ENCODE measurements around the gene SOX5. TPM values are rescaled to one million over a fixed set of nuclear protein-coding genes. Genes with fewer than 3 reads are reported as not detected.

Gene SOX5
- polyA plus RNA-seq, 12 donors, result 1.7 to 5.9 (median 2.5) TPM; not detected in 1

DNA sequence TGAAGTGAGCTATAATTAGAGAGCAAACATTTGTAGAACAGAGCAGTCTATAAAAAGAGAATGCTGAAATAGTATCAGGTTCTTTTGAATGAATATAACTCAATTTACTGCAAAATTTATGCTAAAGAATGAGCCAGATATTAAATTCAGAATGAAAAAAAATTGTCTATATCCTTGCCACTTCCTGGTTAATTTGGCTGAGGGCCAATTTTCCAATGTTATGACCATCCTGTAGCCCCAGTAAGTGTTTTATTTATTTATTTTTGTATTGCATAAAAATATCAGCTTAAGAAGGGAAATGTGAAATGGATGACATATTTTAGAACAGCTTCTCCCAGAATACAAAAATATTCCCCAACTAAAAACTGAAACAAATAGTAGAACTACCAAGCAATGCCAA lies 263.4 kb downstream of the SOX5 start:
- DNase-seq, result no peak

DNA sequence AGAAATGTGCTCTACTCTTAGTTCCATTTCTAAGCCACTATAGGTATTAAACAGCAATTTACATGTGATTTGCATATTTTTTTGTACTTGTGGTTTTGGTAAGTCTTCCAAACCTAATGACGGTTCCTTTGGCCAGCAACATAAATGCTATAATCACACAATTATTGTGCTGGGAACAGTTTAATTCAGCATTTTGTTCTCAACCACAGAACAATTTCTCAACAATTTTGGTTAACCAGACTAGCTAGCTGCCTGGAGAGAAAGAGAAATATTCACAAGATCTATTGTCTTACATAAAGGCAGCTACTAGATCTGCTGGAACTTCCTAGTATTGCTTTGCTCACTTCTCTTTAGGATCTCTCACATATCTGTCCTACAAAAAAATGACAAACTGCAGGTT lies 265.3 kb downstream of the SOX5 start:
- no peak for DNase-seq

DNA sequence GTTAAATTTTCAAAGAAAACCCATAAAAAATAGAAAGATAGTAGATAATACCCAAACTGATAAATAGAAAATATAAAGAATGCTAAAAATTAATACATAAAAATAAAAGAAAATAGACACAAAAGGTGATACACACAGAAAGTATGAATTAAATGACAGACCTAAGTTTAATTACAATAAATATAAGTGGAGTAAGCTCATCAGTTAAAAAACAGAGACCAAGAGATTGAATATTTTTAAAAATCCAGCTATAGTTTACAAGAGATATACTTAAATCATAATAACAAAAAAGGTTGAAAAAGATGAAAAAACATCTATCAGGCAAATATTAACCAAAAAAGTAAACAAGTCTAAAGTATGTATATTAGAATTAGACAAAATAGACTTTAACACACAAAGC lies 268.2 kb downstream of the SOX5 start:
- no peak for DNase-seq

DNA sequence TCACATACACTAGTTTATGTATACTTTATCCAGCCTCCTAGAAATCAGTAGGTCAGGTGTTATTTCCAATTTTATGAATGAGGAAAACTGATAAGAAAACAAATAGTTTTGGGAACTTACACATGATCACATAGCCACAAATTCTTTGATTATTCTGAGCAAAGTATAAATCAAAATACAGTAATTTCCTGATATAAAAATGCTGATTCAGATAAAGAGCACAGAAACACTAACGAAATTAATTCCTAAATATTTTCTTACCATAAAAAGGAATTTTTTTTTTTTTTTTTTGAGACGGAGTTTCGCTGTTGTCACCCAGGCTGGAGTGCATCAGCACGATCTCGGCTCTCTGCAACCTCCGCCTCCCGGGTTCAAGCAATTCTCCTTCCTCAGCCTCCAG lies 275.4 kb downstream of the SOX5 start:
- DNase-seq, result no peak

DNA sequence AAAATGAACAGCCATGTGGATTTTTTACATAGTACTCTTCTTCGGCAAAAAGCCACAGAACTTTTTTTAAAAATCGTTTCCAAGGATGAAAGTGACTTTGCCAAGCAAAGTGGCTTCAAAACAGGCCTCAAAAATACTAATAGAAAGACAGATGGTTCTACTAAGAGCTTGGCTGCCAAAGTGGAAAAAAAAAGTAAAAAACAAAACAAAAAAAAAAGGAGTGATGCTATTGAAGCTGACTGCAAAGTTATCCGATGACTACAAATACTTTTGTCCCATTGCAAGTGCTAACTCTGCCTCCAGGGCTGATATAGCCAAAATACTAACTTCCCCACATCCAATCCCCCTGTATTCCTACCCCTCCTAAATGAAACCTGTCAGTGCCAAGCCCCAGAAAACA lies 277.6 kb downstream of the SOX5 start:
- DNase-seq, result peak; percentile 9

DNA sequence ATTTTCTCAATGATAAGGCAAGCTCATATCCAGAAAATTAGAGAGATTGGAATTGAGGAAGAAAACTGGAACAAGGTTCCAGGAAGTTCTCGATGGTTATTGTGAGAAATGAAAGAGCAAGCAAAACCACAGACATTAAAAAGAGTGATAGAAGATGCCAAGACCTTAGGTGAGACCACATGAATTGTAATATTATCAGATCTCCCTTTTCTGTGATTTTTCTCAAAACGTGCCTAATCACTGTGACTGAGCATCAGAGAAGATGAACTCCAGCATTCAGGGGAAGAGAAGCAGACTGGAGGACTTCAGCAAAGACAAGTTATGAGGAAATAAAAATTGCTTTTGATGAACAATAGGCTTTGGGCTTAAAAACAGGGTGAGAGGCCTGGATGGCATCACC lies 278.8 kb downstream of the SOX5 start:
- no peak for DNase-seq

DNA sequence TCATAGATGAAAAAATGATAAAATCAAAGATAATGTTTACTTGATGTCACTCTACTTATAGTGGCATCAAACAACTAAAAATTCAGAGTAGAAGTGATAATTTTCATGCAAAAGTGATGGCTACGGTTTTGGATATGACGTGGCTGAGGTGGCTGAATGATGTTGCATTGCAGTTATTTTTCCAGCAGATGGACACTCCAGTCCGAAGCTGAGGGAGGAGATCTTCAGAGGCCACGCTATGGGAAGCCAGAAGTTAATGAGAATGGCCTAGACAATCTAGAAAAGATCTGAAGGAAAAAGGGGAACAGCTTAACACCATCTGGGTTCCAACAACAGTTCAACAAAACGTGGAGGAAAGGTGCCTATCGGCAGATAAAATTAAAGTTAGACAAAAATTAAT lies 279.8 kb downstream of the SOX5 start:
- no peak for DNase-seq

DNA sequence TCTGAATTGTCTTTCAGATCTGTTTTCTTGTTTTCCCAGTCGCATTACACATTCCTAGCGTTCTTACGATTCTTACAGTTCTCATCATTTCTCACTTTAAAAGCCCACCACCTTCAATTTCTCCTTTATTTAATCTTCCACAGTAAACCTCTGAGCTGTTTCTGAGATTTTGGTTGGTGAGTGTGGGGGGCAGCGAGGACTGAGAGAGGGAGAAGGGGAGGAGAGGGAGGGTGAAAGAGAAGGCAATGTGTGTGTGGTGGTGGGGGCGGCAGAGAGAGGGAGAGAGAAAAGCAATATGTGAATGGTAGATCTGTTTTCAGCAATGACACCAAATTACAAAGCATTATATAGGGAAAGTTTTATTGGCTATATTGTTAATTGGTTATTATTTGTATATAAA lies 282.6 kb downstream of the SOX5 start:
- no peak for DNase-seq

DNA sequence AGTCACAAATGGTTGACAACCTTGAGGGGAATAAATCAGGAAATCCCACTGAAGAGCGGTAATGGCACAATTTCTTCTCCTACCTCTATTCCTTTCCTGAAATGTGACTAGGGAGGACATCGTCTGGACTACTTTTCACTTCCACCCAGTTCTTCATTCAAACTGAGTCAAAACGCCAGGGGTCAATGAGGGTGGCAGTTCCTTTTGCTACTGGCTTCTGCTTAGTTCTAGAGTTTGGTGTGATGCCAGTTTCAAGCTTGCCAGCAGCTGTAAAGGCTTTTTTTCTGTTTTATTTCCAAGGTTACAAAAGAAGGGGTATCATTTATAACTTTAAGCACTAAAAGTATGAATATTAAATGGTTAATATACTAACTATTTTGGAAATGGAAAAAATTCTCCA lies 286.5 kb downstream of the SOX5 start:
- no peak for DNase-seq

DNA sequence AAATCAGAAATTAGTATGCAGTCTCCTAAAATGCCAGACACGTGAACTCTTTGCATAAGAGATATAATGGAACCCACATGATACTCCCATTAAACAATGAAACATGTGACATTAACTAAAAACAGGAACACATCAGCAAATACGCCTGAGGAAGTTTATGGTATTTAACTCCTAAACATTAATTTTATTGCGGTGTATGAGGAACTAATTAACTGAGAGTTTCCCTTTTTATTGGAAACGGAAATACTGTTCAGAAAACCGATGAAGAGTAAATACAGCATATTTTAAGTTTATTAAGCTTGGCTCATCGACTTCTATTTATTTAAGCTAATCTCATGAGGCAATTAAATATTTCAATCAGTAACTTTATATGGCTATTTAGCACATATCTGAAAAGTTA lies 290.3 kb downstream of the SOX5 start:
- no peak for DNase-seq

DNA sequence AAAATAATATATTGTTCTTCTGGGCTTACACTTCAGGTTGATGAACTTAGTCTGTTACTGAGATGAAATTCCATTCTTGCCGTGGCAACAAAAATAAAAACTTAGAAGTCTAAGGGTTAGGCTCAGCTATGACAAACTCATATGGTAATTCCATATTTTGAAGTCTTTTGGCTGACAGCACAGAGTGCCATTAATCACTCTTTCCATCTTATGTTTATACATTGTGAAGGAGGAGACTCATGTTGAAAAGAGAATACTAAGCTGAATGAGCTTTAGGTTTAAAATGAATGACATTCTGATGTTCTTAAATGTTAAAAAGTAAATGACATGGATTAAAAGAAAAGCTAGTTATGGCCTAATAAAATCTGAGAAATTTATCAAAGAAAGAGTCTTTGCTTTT lies 291.9 kb downstream of the SOX5 start:
- no peak for DNase-seq

DNA sequence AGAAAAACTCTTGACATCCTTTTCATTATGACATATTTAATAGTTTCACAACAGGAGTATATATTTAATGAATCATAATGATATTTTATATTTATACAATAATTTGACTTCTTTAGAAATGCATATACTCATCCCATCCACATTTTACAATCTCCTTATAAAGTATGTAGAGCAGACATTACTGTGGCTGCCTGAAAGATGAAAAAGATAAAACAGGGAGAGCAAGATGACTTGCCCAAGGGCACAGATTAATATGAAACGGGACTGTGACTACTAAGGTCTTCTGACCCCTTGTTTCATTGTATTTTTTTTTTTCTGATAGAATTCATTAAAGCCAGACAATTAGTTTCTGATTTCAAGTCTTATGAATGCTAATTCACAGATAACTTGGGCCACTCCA lies 293.6 kb downstream of the SOX5 start:
- no peak for DNase-seq

DNA sequence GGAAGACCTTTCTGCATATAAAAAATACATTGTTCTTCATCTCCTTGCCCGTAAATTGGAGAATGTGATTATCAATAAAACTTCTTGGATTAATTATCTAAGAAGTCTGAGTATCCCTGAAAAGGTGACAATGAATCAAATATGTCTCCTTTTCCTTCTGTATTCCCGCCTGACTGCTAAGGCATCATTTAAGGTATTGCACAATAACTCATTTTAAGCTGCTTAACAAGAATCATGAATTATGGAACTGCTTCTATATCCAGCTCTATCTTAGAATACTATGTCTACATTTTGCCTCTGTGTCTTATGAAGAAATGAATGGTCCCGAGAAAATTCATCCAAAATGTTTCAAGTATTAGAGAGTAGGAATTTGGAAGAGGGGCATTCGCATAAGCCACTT lies 294.4 kb downstream of the SOX5 start:
- no peak for DNase-seq

DNA sequence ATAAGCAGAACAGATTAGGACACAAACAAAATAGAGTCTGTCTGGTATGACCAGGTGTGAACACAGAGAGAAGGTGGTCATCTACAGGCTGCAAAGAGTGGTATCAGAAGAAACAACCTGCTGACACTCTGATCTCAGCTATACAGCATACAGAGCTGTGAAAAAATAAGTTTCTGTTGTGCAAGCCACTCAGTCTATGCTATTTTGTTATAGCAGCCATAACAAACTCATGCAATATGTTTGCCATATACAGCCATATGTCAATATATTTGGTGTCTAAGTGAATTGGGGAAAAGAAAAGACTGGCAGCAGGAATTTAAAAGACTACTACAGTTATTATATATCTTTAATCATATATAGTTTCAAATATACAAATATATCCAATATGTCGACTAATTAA lies 300.9 kb downstream of the SOX5 start:
- DNase-seq, result no peak

DNA sequence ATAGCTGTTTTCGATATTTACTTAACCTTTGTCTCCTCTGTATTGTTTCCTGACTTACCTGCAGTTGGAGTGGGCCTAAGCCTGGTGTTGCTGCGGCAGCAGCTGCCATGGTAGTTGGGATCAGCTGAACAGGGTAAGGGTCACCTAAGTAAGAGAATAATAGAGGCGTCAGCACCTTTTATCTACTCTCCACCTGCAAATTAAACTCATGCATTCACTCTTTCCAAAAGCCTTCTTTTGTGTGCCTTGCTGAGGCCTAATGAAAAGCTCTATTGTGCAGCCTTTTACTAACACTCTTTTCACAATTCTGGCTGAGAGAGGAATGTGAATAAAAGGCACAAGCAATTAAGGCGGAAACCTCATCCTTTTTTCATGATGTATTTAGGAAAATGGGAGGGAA lies 308.7 kb downstream of the SOX5 start:
- DNase-seq, result no peak

DNA sequence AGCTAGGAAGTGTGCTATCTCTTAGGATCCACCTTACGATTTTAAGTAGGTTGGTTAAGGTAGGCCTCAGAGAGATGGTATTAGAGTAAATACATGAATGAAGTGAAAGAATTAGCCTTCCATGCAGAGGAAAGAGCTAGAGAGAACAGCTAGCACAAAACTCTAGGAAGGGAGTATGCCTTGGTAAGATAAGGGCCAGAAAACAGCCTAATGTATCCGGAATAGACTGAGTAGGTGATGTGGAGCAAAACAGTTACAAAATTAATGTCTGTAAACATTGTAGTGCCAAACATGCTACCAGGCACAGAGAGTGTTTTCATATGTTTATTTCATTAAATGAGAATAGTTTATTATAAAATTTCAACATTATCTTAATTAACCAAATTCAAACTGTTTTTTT lies 315.1 kb downstream of the SOX5 start:
- no peak for DNase-seq

DNA sequence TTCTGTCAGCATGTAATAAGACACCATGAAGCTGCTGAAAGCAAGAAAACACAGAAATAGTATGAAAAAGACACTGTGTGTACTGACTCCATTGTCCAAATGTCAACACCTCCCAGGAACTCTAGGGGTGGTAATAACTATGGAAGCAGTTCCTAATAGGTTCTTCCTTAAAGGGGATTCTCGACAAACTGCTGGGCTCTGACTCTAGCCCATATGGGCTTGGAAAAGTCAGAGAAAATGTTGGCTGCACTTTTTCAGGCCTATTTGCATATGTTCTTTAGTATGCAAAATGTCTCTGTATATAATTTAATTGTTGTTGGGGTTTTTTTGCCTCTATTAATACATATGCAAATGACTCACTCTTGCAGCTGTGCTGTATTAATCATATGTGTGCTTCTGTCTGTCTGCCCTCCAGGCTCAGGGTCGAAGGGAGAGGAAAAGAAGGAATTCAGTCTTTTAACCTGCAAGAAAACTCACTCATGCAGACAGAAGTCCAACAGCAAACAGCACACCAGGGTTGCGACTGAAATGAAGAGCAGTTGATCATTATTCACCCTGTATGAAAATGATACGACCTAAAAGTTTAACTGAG lies 317.6 kb downstream of the SOX5 start:
- DNase-seq, result no peak

DNA sequence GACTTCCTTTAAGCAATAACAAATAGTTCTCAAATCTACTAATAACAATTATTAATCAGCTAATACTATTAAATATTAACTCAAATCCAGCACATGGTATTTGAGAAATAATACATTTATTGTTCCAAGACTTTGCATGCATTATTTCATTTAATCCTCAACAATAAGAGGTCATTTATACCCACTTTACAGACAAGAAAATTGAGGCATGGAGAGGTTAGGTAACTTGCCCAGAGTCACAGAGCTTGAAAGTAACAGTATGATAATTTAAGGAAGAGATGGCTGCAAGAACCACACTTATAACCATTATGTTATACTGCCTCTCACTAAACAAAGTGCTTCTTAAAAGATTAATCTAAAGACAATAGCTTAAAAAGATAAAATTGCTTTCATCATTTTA lies 318.9 kb downstream of the SOX5 start:
- DNase-seq, result no peak

DNA sequence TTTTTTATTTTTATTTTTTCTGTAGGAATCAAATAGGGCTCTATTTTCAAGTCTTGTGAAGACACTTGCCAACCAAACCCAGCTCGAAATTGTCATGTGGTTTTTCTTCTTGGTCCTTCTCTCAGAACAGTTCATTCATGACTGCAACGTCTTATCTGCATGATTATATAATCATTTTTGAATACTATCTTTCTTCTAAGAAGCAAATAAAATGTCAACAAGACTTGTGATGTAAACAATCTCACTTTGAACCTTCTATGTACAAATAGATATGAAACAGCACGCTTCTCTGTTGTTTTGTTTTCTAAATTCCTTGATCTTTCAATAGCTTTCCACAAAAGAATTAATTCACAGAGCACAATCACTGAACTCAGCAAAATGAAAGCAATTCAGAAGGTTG lies 320.7 kb downstream of the SOX5 start:
- DNase-seq, result no peak

DNA sequence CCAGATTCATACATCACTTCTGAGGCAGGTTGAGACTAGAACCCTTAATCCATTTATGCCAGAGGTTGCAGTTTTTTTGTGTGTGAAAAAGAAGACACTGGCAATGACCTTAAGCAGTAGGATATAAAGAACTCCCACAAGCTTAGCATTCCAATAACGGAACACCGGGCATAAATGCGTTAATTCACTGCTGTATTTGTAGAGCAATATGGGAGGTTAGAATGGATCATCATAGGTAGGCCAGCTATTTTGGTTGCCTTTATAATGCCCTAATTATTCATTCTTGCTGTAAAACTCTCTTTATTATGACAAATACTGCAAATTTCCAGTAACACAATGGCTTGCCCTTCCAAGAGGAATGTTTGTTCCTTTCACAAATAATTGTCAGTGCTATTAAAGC lies 322.7 kb downstream of the SOX5 start:
- DNase-seq, result no peak

DNA sequence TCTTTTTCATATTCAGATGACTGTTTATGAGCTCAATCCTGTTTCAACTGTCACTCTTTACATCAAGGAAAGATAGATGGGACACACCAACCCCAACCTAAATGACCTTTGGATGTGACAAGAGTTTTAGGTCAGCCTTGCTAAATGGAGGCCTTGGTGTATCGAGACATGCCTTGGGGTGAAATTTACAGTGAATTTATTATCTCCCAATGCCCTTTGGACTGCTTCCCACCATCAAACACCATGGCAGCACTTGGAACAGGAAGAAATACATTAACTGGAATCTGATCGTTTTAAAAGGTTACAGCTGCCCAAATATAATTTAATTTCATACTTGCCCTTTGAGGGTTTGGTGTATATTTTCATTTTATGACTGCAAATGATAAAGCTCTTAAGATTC lies 327.6 kb downstream of the SOX5 start:
- DNase-seq, result no peak

DNA sequence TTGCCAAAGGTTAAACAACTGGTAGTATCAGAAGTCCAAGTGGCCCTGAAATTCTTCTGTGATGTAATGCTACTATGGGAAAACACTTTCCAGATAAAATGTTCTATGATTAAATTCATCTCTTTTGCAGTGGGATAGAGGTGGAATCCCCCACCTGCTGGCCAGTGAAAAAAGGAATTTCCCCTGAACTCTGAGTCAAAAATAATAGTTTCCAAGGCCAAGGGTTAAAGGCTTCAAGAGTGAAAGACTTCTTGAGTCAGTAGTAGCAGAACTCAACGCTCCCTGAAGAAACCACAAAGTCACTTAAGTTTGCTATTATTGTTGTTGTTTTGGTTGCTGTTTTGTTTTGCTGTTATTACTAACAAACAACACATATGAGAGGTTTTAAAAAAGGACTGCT lies 330.8 kb downstream of the SOX5 start:
- DNase-seq, result no peak

DNA sequence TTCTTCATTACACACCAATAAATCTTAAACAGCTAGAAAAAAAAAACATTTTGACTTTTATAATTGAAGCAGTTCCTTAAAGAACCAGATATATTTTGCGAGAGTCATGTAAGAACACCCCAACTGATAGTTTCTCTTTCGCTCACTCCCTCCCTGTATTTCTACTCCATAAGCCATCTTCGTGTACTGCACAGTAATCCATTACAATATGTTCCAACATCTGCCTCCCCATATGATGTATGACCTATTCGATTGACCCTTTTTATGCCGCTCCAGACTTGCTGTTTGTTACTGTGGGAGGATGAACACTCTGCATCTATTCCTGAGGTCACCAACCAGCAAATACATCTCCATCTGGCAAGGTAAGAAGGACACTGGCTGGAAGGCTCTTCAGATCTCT lies 331.7 kb downstream of the SOX5 start:
- no peak for DNase-seq

DNA sequence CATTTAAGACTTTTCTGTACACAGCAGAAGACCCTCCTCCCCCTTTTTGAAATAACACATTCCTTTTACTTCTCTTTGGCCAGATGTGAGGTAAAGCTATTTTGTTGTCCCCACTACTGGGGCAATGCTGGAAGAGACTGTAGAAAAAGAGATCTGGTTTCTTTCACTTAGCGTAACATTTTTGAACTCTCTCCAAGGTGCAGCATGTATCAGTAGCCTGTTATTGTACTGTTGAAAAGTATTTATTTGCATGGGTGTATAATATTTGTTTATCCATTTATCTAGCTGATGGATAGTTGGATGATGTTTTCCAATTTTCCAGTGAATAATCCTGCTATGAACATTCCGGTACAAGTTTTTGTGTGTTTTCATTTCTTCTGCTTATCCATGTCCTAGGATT lies 335.2 kb downstream of the SOX5 start:
- DNase-seq, result no peak

DNA sequence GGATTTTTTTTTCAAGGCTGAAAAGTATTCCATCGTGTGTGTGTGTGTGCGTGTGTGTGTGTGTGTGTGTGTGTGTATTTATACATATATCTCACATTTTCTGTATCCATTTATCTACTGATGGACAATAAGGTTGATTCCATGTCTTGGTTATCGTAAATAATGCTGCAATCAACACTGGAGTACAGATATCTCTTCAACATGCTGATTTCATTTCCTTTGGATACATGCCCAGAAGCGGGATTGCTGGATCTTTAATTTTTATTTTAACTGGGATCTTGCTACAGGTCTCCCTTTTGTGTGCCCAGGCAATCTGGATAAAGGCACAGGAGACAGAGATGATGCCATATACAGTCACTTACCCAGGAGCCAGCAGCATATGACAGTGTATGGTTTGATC lies 338.1 kb downstream of the SOX5 start:
- peak; percentile 4 for DNase-seq
